HPDE6-E6E7 (cell line): ENCODE measurements around the gene RPL19.

Experiments
- DNase-seq: peaks from one replicate; pipeline ENCODE4 v3.0.0; 2011; ENCODE audit warnings: missing footprints; ENCODE audit errors: extremely low spot score

The RPL19 gene

GRCh38 chr17:39223907-39224777 lies 24.1 kb downstream of the RPL19 start:
- DNase-seq: no peak

- DNase-seq: no peak
These were observed 24.8 kb downstream of the RPL19 start for GRCh38 chr17:39224778-39225307.

DNA sequence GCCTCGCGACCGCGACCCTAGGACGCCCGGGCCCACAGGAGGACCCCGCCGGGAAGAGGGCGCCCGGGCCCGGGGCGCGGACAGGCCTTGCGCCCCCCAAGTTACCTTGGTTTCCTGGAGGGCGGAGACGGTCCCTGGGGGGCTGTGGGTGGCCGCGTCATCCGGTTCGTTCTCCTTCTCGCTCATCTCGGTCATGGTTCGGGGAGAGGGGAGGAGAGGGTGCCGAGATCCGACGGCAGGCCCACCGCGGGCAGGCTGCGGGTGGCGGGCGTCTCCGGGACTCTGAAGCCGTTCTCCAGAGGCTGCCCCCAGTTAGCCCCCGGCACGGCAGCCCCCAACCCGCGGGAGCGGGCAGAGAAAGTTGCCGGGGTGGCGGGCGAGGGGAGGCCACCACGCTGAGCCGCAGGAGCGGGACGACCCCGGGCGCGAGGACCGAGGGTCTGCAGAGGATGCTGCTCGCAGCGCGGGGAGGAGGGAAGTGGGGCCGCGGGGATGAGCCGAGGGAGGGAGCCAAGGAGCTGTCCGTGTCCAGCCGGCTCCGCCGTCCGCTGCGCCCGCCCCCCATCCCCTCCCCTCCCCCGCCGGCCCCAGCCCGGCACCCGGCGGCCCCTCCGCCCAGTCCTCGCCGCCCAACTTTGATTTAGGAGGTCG lies 25.4 kb downstream of the RPL19 start, which contains the start of gene STAC2:
TSS of gene STAC2 (minus strand) at position 638 of the 651 bp plus-strand sequence. CDS start at position 195, 443 bp downstream.
- DNase-seq: no peak

DNA sequence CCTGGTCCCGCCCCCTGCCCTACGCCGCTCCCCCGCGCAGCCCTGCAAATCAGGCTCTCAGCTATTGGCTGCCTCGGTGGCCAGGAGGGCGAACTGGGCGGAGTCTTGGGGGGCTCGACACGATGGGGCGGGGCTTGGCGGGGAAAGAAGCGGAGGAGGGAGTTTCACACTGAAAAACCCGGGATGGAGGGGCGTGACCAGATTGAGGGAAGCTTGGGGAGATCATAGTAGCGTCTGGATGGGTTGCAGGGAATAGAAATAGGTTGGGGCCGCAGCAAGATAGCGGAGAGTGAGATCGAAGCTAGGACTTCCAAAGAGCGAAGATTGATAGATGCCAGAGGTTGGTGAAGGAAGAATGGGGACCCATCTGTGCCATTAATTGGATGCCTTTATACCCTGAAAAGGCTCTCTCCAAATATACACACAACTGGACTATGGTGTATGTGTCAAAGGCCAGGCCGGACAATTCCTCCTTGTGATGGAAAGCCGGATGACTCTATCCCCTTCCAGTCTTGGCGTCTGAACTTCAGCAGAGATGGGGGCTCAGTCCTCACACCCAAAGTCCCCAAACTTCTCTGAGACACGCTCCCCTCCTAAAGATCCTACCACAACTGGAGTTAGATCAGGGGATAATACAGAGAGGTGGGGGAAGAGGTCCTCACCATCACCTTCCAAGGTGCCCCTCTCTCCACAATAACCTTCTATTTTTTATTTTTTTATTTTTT lies 26.0 kb downstream of the RPL19 start:
- DNase-seq: no peak

DNA sequence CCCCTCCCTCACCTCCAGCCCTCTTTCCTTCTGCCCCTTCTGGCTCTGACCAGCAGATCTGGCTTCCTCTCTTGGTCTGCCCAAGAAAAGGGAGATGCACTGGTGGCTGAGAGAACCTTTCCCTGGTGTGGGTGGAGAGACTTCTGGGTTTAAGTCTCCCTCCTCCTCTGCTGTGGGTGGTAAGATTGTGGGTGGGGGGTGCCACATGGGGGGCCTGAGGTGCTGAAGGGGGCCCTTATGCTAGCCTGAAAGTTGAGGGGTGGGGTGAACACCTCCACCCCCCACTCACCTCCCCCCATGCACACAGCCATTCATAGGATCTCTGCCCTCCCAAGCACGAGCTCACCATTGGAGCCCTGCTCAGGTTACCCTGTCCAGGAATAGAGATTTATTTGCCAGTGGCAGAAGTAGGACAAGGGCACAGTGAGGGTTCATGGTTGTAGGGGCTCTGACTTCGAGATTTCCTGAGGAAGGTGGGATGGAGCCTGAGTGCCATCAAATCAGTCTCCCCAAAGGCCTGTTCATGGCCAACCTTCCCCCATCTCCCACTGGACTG lies 27.4 kb downstream of the RPL19 start:
- no peak for DNase-seq

- DNase-seq: peak; percentile 87
These were observed 29.3 kb downstream of the RPL19 start for GRCh38 chr17:39229274-39229913.

- no peak for DNase-seq
These were observed 30.3 kb downstream of the RPL19 start for GRCh38 chr17:39230361-39230760.

DNA sequence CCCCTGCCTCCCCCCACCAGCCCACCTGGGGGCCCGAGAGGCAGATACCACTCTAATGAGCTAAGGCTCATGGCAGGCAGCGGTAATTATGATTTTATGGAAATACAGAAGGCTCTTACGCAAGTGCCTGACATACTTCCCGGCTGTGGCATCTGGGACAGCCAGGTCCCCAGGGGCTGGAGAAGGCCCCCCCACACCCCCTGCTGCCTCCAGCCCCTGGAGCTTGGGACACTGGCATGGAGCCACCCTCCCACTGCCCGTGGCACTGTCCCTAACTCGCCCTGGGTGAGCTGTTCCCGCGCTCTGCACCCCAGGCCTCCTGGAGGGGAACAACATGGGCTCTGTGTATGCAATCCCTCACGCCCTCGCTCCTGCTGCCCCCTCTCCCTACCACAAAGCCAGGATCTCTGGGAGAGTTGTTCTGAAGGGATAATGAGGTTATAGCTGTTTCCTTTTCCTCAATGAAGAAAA lies 31.0 kb downstream of the RPL19 start:
- no peak for DNase-seq

DNA sequence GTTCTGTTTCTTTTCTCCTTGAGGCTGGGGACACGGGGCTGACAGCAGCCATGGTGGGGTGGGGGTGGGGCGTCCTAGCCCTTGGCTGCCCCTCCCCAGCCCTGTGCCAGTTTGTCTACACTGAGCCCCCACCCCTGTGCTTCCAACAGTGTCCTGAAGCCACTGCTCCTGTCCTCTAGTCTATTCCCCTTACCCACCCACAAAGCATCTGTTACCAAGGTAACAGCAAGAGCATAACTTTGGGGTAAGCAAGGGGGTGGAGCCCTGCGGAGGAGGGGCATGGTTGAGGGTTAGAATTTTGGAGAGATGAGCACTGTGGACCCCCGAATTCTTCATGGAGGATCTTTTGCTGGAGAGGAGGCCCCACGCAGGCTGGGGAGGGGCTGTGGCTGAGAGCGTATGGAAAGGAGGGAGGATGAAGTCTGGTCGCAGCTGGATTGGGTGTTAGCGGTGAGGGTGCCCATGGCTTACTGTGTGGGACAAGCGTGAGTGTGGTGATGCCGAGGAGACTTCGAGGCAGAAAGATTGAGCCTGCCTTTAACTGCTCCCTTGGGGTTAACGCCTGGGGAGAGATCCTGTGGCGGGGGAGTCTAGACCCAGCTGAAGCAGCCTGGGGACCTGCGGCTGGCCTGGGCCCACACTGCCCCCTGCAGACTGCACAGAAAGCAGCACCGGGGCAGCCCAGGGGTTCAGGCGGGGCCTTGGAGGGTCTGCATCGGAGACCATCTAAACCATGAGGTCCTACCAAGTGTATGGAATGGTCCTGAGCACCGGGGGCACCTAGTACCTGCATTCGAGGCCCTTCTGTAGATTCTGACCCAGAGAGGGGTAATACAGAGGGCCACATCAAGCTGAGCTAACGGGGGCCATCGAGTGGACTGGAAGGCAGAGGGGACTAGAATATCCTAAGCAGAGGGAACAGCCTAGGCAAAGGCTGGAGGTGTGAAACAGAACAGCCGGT lies 31.8 kb downstream of the RPL19 start:
- no peak for DNase-seq

DNA sequence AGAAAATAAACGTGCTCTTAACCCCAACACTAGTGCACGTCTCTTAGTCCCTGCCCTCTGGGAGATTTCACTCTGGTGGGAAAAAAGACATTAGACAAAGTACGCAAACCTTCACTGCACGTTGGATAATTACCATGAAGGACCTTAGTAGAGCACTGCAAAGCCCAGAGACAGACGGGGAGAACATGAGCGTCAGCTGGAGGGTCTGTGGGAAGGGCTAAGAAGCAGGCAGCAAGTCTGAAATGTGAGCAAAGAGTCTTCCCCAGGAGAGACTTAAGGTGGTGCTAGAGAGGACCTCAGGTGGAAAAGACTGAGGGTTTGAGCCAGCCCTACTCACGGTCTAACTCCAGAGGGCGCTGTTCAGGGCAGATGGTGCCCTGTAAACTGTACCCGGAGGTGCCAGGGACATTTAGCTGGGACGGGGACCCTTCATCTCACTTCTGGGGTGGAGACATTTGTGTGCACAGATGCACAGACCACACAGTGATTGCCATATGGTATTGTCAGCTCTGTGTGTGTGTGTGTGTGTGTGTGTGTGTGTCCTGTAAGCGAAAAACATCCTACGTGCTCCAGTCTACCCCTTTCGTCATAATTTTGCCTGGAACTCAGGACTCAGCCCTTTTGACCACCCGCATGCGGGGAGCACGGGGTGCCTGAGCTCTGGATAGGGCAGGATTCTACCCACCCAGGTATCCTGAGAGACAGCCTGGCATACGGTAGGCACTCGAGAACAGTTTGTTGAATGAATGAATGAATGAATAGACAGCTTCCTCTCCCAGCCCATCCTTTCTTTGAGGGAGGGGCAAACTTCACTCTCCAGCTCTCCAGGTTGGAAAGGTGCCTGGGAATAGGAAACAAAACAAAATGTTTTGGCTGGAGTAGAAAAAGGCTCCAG lies 35.7 kb downstream of the RPL19 start:
- peak; percentile 66 for DNase-seq

DNA sequence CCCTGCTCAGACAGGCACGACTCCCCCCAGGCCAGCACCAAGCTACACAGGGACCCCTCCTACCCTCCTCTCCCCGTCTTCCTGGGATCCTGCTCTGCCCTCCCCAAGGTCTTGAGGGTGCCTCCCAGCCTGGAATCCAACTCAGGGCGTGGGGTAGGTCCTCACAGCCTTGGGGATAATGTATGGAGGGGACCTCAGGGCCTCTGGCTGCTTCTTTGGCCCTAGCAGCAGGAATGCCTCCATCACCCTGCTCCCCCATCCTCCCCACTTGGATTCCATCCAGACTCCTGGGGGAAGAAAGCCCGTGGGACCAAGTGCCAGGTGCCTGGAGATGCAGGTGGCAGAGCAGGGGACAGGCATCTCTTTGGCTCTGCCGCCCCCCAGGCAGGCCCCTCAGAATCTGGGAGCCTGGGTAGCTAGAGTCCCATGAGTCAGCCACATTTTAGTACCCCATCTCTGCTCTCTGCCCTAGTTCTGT lies 36.4 kb downstream of the RPL19 start:
- no peak for DNase-seq

GRCh38 chr17:39236981-39237441 lies 36.9 kb downstream of the RPL19 start:
- DNase-seq: no peak

- DNase-seq: no peak
These were observed 37.5 kb downstream of the RPL19 start for GRCh38 chr17:39237586-39237985.

DNA sequence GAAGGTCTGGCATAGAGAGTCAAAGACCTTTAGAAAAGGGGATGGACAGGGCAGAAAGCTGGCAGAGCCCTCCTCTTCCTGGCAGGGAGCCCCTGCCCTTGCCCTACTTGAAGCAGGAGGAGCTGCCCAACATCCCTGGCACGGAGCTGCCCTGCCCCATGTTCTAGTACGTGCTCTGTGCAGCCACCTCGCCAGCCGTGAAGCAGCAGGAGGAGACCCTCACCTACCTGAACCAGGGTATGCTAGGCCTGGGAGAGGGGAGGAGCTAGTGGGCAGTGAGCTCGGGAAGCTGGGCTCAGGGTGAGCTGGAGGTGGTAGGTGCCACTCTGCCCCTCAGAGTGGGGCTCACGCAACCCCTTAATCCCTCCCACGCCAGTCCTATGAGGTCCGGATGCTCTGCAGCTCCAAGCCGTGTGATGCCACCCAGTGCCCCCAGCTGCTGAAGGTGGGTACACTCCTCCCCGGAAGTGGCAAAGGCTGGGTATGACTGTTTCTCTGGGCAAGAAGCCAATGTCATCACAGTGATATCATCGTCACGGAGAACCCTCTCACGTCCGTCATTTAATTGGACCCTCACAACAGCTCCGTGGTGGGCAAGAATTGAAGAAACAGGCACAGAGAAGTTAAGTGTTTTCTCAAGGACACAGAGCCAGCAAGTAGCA lies 38.4 kb downstream of the RPL19 start:
- DNase-seq: no peak

- DNase-seq: no peak
These were observed 39.7 kb downstream of the RPL19 start for GRCh38 chr17:39239640-39240314.

DNA sequence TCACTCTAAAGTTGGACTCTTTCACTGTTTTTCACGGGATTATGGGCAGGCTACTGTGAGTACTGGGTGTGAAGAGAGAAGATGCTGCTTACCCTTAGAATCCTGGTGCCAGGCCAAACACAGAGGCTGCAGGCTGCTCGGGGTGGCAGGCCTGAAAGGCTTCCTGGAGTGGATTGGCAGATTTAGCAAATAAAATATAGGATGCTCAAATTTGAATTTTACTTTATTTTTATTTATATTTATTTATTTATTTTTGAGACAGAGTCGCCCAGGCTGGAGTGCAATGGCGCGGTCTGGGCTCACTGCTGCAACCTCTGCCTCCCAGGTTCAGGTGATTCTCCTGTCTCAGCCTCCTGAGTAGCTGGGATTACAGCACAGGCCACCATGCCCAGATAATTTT lies 40.5 kb downstream of the RPL19 start:
- DNase-seq: no peak

DNA sequence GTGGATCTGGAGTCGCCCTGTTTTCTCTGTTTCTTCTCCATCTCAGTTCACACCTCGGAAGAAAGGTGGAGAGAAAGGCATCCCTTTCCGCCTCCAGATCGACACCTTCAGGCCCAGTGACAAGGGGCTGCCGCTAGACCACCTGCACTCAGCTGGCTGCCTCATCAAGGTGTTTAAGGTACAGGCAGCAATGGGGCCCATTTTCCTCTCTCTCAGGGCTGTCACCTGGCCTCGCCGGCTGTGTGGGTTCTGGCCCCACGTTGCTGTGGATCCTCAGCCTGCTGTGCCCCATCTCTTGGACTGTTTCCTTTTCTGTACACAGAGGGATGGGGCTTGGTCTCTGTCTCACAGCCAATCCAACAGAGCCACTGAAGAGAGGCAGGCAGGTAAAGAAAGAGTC lies 43.1 kb downstream of the RPL19 start:
- no peak for DNase-seq
